ENCODE data around the gene PTPRT. TPM values are rescaled to one million over a fixed set of nuclear protein-coding genes. Genes with fewer than 3 reads are reported as not detected.

Gene PTPRT
- total and polyA plus RNA-seq, 10 of the 15 experiments (the other 5 are each of a cell fraction or from before 2014, with no cell fraction given), result not detected

- no peak for TF ChIP-seq SREBF2 (IDR thresholded peaks at IDR 0.05; ENCODE audit: low read length)
- TF ChIP-seq NR2F1 (conservative IDR thresholded peaks at IDR 0.05), result no peak
- TF ChIP-seq PAX8 (IDR thresholded peaks at IDR 0.05), result no peak
Observed at GRCh38 chr20:42894483-42894882, 295.2 kb downstream of the PTPRT start (continued).

GRCh38 chr20:42889517-42889916, 300.2 kb downstream of the PTPRT start:
- H3K4me1 ChIP-seq (ENCODE audit: control insufficient read depth, insufficient read depth, low read length), result no peaks in the 10 kb centered on the region
- CTCF ChIA-PET, result no interaction called here
- H4K20me1 ChIP-seq (ENCODE audit: control insufficient read depth, insufficient read depth), result no peaks in the 10 kb centered on the region
- no peaks in the 10 kb centered on the region for H3K79me2 ChIP-seq (ENCODE audit: control insufficient read depth, insufficient read depth, low read length)
- FAIRE-seq, result no peak
- H2AFZ ChIP-seq (ENCODE audit: control insufficient read depth, low read depth, low read length), result no peak overlapping the region
- in situ Hi-C loops (cut with MboI), result no loop called here
- no peak for DNase-seq (ENCODE audit: low read depth, low spot score)
- SMC1A ChIA-PET (ENCODE audit: uncharacterized antibody, unreplicated experiment), result no interaction called here
- no TSS peak for BruUV-seq (replicated peaks)
- TF ChIP-seq E4F1 (IDR thresholded peaks at IDR 0.05; ENCODE audit: borderline replicate concordance, partially characterized antibody) (no peak), PAX8 (IDR thresholded peaks at IDR 0.05) (no peak), ATF7 (IDR thresholded peaks at IDR 0.05; ENCODE audit: low read depth) (no peak), ZNF622 (IDR thresholded peaks at IDR 0.05) (no peak), RB1 (IDR thresholded peaks at IDR 0.05; ENCODE audit: borderline replicate concordance) (no peak), NR2C1 (IDR thresholded peaks at IDR 0.05) (no peak), NR2F1 (conservative IDR thresholded peaks at IDR 0.05) (no peak), TAF1 (IDR thresholded peaks at IDR 0.05; ENCODE audit: borderline replicate concordance, low read depth, low read length) (no peak), ZNF207 (IDR thresholded peaks at IDR 0.05; ENCODE audit: borderline replicate concordance) (no peak), E2F8 (IDR thresholded peaks at IDR 0.05; ENCODE audit: low read depth, partially characterized antibody) (no peak), ETV6 (conservative IDR thresholded peaks at IDR 0.05 in 1 of 2, IDR thresholded peaks at IDR 0.05 in 1 of 2; ENCODE audit: borderline replicate concordance in 1 of 2, low read depth in 1 of 2) (no peak), MTA3 (IDR thresholded peaks at IDR 0.05; ENCODE audit: borderline replicate concordance, low read length) (no peak), RFX5 (IDR thresholded peaks at IDR 0.05; ENCODE audit: low read depth, low read length) (no peak), ATF3 (IDR thresholded peaks at IDR 0.05; ENCODE audit: borderline replicate concordance, extremely low read depth, low read depth, low read length) (no peak), NFYB (IDR thresholded peaks at IDR 0.05; ENCODE audit: insufficient read depth, low read depth, low read length) (no peak), MEF2A (IDR thresholded peaks at IDR 0.05; ENCODE audit: insufficient read depth, low read depth, low read length) (no peak)
- H3K27ac ChIP-seq (ENCODE audit: control insufficient read depth, insufficient read depth), result no peak overlapping the region
- no peak overlapping the region for H3K4me2 ChIP-seq (ENCODE audit: control insufficient read depth, insufficient read depth)
- H3K4me3 ChIP-seq, result no peak overlapping the region
- no peak for ATAC-seq
- no peaks in the 10 kb centered on the region for H3K27me3 ChIP-seq (replicated peaks in 1 of 2; ENCODE audit: control insufficient read depth in 2 of 2, insufficient read depth in 2 of 2, low read length in 1 of 2)
- no peaks in the 10 kb centered on the region for H3K9me3 ChIP-seq (replicated peaks; ENCODE audit: control insufficient read depth, insufficient read depth, low read length)
- intact Hi-C loops (cut with micrococcal nuclease; ENCODE audit: unreplicated experiment), result no loop called here
- no peak overlapping the region for H3K9ac ChIP-seq (ENCODE audit: control insufficient read depth, insufficient read depth, low read length)
- POLR2A ChIA-PET, result no interaction called here
- 11% methylated on average over 3 of the region's 3 CpGs for WGBS (ENCODE audit: insufficient coverage, insufficient replicate concordance, low lambda C conversion rate, missing lambda C conversion rate)
- RAD21 ChIA-PET (ENCODE audit: unreplicated experiment), result no interaction called here
- no peaks in the 10 kb centered on the region for H3K36me3 ChIP-seq (ENCODE audit: control insufficient read depth in 2 of 2, insufficient read depth in 2 of 2, low read length in 1 of 2)
